DMS153 treated with DMSO at 0.1 percent for 48 hours (cell line): ENCODE measurements around the gene BACE1.
A peak's percentile ranks its signal among the peaks of the same experiment; 100 is the strongest.
"Not testable (repeated sequence)": the region's sequence is repeated elsewhere in the genome, so short reads cannot be mapped to it uniquely, and the experiment has no call there.

Source experiments
- DNase-seq: peaks from one replicate; lab custom pipeline; 2025; ENCODE audit not compliant: unreplicated experiment; lab: John Stamatoyannopoulos, UW

BACE1 gene

GRCh38 chr11:117316197-117316961, at the start of gene BACE1:
Gene BACE1 (minus strand): TSS chr11:117316256. CDS start chr11:117315795, 461 bp downstream.
- DNase-seq, result peak; percentile 52

GRCh38 chr11:117361432-117361831, 45.4 kb upstream of the BACE1 start:
- no peak for DNase-seq

GRCh38 chr11:117356126-117356890, 40.3 kb upstream of the BACE1 start:
- no peak for DNase-seq

GRCh38 chr11:117354550-117354949, 38.5 kb upstream of the BACE1 start:
- DNase-seq, result no peak

- DNase-seq, result no peak
Observed at GRCh38 chr11:117345039-117345438, 29.0 kb upstream of the BACE1 start.

- DNase-seq, result no peak
Observed at GRCh38 chr11:117337076-117337475, 21.0 kb upstream of the BACE1 start.

- DNase-seq, result no peak
Observed at GRCh38 chr11:117335399-117335798, 19.3 kb upstream of the BACE1 start.

GRCh38 chr11:117334896-117335295, 18.8 kb upstream of the BACE1 start:
- DNase-seq, result no peak

- DNase-seq, result no peak
Observed at GRCh38 chr11:117333917-117334316, 17.9 kb upstream of the BACE1 start.

GRCh38 chr11:117332843-117333242, 16.8 kb upstream of the BACE1 start:
- no peak for DNase-seq

- DNase-seq, result peak; percentile 28
Observed at GRCh38 chr11:117328375-117329010, 12.4 kb upstream of the BACE1 start.

GRCh38 chr11:117327567-117328374, 11.7 kb upstream of the BACE1 start, which contains the start of gene CEP164:
Gene CEP164 (plus strand): TSS chr11:117327854. CDS start chr11:117338587, 10,733 bp downstream.
- DNase-seq, result peak; percentile 93

- not testable (repeated sequence) for DNase-seq
Observed at GRCh38 chr11:117327255-117327566, 11.2 kb upstream of the BACE1 start.

- no peak for DNase-seq
Observed at GRCh38 chr11:117319214-117319840, 3.3 kb upstream of the BACE1 start.

GRCh38 chr11:117318738-117319137, 2.7 kb upstream of the BACE1 start:
- no peak for DNase-seq

- no peak for DNase-seq
Observed at GRCh38 chr11:117315285-117316196, 515 bp downstream of the BACE1 start.

- no peak for DNase-seq
Observed at GRCh38 chr11:117314840-117315239, 1.2 kb downstream of the BACE1 start.

- no peak for DNase-seq
Observed at GRCh38 chr11:117313828-117314768, 2.0 kb downstream of the BACE1 start.
